ENCODE results near the gene CACNA2D1.
A peak's percentile ranks its signal among the peaks of the same experiment; 100 is the strongest.

CACNA2D1 gene

DNA sequence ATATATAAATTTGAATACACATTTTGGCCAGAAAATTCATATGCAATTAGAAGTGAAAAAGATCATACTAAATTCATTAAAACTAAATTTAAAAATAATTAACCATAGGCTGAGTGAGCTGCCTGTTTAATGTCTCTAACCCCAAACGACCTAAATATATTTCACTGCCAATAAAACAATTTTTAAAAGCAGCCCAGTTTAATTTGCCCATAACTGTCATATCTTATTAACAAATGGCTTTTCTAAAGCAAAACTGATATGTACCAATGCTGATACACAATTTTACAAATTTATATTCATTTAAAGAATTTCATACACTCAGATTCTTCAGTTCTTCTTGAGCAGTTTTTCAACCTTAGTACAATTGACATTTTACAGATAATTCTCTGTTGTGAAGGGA, 99.9 kb downstream of the CACNA2D1 start:
- no peak for DNase-seq (ENCODE audit: low spot score)

DNA sequence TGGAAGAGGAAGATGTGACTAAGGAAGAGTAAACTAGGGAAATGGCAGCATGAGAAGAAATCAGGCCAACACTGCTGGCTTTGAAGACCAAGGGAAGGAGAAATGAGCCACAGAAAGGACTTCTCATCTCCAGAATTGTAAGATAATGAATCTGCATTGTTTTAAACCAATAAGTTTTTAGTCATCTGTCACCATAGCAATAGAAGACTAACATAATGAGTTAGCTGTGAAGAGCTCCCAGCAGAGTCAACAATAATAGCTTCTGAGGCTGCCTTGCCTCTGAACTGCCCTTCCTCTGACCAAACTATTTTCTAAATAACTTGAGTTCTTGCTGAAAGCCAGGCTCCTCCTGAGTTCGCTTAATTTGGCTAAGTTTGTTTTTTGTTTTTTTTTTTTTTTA, 103.6 kb downstream of the CACNA2D1 start:
- peak; percentile 28 for DNase-seq (ENCODE audit: low spot score)

DNA sequence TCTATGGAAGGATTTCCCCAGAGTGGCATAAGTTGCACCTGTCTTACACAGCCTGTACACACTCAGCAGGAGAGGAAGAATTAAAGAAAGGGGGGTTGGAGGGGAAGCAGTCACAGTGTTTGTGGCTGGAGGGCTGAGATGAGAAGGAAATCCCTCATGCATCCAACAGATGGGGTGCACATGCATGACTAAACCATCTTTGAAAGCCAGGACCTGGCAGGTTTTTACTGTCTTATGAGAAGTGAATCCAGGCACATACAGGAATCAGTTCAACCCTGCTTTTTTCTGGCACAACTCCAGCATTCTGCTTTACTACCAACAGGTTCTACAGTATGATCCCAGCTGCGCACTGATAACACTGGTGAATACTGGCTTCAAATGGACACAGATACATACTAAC, 107.7 kb downstream of the CACNA2D1 start:
- DNase-seq (ENCODE audit: low spot score), result peak; percentile 12

DNA sequence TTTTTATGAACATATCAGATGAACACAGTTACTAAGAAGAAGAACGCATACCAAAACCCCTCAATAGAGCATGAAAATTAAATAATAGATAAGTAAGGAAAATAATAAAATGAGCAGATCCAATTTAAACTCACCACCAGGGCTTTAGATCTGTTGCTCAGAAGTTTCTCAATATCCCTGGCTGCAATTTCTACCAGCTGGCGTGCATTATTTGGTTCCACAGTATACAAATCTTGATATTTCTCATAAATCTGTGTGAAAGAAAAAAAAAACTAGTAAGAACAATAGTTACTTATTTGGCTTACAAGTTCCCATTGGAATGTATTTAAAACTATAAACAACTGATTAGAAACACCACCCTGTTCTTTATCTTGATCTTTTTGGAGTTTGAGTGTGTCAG, 108.6 kb downstream of the CACNA2D1 start:
- DNase-seq (ENCODE audit: low spot score), result no peak

DNA sequence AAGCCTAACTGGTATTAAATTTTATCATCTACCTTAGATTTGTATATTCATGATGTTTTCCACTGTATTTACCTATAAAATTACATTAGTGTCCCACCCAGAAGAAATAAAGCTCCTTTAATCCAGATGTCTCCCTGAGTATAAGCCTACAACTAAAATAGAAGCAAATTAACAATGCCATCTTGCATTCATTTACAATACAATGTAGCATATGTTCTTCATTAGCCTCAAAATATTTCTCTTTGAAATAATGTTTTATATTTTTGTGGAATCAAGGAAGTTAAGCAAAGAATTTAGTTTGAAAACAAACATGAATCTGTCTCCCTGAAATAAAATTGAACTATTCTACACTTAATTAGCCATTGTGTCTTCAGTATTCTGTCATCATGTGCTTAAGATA, 112.3 kb downstream of the CACNA2D1 start:
- no peak for DNase-seq (ENCODE audit: low spot score)

DNA sequence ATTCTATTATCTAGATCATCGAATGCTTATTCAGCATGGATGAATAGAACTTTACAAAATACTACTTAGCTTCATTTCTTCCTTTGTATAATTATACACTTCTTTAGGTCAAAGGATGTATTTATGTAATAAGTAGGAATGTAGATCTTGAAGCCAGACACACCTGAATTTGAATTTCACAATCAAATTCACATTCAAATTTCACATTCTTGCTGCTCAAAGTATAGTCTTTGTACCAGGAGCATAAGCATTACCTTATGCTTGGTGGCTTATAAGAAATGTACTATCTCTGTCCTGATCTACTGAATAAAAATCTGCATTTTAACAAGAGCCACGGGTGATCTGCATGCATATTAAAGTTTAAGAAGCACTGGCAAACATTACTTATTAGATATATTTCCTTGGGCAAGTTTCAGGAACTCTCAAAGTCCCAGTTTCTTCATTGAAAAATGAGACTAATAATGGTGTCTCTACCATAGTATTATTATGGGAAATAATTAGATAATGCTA, 112.8 kb downstream of the CACNA2D1 start:
- no peak for DNase-seq (ENCODE audit: low spot score)

DNA sequence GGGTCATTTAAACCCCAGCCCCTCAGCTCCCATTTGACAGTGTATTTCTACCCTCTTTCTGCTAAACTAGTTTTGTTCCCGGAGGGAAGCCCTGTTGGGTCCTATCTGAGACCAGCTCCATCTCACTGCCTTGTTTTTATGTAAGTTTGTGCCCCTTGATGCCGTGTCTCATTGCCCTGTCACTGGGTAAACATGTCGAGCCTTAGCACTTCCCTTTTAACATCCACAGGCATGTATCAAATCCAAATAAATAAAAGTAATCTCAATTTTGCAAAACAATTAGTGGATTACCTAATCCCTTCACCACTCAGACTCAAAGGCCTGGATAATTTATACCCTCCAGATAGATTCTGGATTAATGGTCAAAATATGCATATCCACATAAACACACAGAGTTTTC, 115.7 kb downstream of the CACNA2D1 start:
- no peak for DNase-seq (ENCODE audit: low spot score)

DNA sequence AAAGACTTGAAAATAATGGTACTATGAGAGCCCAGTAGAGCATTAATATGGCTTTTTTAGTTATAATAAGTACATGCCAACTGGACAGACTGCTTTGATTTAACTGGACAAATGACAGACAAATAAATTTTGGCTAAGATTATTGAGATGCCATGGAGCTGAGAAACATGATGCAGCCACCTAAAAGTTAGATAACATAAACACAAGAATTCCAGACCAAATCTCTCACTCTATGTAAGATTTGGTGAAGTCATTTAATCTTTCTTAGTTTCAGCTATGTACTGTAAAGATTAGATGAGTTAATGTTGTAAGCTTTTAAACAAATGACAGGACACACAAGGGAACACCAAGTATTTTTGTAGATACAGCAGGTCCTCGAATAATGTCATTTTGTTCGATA, 118.2 kb downstream of the CACNA2D1 start:
- no peak for DNase-seq (ENCODE audit: low spot score)

DNA sequence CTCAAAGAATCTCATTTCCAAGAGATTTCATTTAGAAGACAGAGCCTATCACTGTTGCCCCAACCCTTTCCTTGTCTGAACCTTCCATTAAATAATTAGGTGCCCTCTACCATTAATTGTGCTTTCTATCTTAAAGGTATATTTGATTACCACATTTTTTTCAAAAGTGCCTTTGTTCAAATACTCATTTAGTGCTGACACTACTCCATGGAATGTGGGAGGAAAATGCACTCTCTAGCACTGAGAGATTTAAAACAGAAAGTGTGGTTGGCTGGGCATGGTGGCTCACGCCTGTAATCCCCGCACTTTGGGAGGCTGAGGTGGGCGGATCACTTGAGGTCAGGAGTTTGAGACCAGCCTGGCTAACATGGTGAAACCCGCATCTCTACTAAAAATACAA, 119.8 kb downstream of the CACNA2D1 start:
- DNase-seq (ENCODE audit: low spot score), result no peak

DNA sequence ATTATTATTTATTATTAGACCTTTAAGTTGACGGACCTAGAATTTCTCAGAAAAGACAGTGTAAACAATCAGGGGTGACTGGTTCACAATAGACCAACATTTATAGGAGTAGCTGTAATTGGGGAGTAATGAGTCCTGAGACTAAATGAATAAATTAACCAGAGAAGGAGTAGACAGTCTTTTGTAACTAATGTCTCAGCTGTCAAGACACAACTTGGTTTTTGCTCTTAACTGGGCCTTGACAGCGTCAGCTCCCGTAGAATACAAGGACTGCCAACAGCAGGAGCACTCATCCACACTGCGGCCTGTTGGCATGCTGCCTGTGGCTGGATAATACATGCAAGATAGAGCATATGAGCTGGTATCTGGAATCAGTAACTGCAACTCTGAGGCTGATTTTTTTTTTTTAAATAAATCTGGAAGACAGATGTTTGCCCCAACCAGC, 123.9 kb downstream of the CACNA2D1 start:
- DNase-seq (ENCODE audit: low spot score), result peak; percentile 79

DNA sequence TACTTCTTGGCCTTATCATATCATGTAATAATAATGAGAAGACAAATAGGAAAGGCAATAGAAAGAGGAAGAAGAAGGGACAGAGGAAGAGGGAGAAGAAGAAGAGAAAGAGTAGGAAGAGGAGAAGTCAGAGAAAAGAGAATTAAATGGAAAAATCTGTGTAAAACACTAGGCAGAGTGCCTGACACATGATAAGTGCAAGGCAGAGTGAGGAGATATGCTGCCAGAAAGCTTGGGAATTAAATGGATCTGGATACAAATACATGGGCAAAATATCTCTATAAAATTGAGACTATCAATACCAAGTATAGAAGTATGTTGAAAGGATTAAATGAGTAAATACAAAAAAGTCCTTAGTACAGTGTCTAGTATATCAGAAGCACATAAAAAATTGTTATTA, 124.8 kb downstream of the CACNA2D1 start:
- DNase-seq (ENCODE audit: low spot score), result no peak

DNA sequence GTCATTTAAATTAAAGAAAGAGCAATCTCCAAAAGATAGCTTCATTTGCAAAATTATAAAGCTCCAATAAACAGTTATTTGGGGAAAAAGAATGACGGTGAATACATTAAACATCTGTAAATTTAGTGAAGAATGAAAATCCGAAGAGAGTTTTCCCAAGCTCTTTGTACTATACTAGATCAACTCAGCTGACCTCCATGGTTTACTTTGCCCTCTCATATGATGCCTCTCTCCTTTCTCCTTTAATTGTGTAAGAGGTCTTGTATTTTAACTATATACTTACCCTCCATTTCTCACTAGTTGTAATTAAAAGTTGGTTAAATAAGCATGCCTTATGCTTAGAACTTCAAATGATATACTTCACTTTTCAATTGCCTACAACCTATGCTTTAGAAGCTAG, 125.8 kb downstream of the CACNA2D1 start:
- DNase-seq (ENCODE audit: low spot score), result no peak

DNA sequence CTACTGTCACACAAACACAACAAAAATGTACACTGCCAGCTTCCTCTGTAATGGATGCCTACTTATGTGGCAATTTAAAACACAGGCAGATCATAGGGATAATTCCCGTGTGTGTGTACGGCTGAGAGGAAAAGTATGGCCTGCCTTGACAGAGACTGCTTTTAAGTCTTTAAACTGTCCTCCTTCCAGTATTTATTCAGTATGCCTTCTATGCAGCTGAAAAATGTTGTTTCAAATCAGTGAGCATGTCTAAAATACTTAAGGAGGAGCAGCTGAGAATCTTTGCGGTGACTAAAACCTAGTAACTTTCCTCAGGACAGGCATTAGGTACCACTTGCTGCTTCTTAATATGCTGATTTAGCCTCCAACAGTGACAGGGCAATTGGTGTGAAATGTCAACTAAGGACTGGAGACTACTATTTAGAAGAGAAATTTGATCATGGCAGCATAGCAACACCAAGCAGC, 126.3 kb downstream of the CACNA2D1 start:
- no peak for DNase-seq (ENCODE audit: low spot score)

DNA sequence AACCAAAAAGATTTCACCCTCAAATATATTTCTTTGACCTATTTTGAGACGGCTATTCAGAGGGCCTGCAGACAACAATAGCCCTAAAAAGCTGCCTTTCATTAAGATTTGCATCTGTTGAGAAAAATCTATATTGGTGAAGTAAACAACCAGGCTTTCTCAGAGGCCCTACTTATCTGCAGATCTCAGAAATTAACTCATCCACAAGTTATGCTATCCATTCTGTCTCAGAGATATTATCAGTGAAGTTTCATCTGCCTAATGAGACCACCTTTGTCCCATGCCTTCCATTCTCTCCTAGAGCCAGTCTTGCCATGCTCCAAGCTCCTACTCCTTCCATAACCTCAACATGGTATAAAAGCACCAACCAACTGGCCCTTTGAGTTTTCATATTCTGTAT, 130.3 kb downstream of the CACNA2D1 start:
- no peak for DNase-seq (ENCODE audit: low spot score)

DNA sequence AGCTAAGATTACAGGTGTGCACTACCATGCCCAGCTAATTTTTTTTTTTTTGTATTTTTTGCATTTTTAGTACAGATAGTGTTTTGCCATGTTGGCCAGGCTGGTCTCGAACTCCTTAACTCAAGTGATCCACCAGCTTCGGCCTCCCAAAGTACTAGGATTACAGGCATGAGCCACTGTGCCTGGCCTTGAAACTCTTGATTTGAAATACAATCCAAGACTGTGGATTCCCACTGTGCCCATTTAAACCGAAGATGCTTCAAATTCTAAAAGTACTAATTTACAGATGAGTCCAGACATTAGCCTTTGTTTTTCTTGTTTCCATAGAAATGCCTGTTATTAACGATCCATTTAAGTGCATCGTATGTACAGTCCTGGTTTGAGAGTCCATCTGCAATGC, 130.9 kb downstream of the CACNA2D1 start:
- no peak for DNase-seq (ENCODE audit: low spot score)

DNA sequence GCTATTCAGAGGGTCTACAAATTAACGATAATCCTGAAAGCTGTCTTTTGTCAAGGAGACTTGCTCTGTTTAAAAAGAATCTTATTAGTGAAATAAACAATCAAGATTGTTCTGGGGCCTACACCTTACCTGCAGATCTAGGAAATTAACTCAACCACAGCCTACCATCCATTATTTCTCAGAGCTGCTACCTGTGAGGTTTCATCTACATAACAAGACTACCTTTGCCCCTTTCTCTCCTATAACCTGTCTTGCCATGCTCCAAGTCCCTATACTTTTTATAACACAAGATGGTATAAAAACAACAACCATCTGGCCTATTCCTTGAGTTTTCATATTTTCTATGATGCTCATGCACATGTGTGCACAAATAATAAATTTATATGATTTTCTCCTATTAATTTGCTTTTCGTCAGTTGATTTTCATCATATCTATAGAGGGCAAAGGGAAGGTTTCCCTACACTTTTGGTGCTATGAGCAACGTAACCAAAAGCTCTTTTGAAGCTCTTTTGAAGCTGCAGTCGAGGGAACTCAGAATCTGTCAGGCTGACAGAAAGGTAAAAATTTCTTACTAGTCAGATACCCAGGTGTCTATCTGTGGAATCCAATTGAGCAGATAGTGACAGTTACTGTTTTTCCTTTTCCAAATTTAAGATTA, 138.1 kb downstream of the CACNA2D1 start:
- no peak for DNase-seq (ENCODE audit: low spot score)

DNA sequence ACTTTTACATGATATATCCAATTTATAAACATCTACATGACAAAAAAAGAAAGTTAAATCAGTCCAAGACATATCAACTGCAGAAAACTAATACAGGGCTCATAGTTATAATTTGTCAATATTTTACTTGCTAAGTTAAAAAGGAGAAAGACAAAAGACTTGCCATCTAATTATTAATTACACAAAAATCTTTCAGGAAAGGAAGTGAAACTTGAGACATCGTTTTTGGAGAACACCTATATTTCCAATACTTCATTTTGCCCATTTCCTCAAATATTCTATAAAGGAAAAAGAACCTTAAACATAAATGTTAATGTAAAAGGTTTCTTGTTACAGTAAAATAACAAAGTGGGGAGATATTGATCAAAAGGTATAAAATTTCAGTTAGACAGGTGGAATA, 148.7 kb downstream of the CACNA2D1 start:
- no peak for DNase-seq (ENCODE audit: low spot score)

DNA sequence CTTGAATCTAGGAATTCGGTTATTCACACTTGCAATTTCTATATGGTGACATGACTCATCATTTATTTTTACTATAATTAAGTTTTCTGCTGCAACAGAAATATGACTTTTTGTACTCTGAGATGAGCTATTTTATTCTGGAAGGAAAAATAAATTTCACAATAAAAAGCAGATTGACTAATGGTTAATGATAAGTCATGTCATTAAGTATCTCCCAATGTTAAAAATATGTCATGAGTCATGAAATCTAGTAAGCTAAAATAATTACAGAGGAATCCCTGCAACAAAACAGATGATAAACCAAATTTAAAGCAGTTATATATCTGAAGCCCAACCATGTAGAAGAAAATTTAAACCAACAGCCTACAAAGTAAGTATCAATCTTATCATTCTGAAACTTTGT, 149.2 kb downstream of the CACNA2D1 start:
- DNase-seq (ENCODE audit: low spot score), result peak; percentile 35

DNA sequence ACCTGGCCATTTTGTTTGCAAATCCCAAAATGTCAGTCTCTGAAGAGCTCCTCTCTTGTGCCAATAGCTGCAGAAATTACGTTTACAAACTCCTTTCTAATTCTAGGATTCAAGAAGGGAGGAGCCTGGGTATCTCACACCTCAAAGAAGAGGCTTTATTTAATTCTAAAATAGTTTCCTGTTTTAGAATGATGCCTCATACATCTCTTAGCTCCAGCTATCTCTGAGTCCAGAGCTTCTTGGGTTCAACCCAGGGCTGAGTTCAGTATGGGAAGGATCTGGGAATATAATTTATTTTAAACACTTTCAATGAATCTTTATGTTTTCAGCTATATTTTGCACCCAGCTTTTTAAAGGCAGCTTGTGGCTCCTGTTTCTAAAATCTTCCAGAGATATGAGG, 150.1 kb downstream of the CACNA2D1 start:
- DNase-seq (ENCODE audit: low spot score), result no peak

DNA sequence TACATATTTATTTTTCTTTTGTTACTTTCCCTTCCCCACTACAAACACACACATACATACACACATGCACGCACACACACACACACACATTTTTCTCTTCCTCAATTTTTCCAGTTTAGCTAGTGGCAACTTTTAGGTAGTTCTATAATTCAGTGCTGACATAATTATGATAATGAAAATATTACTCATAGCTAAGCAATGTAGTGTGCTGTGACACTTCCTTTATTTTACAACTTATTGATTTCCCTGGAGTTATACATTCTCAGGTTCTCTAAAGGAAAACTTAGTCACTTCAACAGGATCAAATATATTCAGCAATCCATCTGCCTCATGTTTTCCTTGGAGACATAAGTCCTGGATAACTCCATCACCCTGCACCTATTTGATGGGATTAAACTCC, 151.6 kb downstream of the CACNA2D1 start:
- DNase-seq (ENCODE audit: low spot score), result no peak

DNA sequence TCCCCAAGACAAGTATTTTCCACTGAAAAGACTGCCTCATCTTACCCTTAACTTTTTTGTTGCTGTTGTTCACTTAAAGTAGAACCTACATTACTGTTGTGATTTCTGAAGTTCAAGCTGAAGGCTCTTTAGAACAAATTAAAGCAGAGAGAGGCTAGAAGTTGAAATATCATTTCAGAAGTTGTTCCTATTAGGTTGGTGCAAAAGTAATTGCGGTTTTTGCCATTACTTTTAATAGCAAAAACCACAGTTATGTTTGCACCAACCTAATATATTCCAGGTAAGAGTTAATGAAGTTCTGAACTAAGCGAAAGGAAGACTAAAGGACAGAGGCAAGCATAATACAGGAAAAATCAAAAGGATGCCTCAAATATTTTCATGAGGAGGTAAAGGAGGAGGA, 153.7 kb downstream of the CACNA2D1 start:
- DNase-seq (ENCODE audit: low spot score), result no peak

DNA sequence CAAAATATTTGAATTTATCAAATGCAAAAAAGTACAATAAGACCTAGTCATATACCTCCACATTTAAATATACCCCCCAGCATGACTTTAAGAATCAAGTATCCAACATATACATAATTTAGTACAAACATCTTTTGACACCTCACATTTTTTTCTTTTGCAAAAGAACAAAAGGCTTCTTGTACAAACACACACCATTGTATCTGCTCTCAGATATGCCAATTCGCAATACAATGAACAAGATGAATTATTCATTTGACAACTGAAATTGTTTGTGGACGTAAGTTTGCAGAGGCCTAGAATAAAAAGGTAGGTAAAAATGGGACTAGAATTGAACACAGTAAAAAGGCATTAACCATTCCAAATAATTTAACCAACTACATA, 154.4 kb downstream of the CACNA2D1 start:
- no peak for DNase-seq (ENCODE audit: low spot score)

DNA sequence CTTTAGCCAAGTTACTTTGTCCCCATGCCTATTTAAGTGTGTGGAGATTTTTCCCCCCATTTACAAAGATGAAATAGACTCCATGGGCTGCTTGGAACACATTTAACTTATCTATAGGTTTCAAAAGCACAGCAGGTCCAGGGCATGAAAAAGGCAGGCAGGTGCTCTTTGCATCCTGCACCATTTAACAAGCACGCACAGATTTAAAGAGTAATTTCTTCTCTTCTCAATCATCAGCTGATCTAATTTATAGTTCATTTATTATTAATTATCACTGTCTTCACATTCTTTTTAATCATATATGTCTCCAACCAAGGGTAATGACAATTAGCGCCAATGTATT, 156.8 kb downstream of the CACNA2D1 start:
- no peak for DNase-seq (ENCODE audit: low spot score)

DNA sequence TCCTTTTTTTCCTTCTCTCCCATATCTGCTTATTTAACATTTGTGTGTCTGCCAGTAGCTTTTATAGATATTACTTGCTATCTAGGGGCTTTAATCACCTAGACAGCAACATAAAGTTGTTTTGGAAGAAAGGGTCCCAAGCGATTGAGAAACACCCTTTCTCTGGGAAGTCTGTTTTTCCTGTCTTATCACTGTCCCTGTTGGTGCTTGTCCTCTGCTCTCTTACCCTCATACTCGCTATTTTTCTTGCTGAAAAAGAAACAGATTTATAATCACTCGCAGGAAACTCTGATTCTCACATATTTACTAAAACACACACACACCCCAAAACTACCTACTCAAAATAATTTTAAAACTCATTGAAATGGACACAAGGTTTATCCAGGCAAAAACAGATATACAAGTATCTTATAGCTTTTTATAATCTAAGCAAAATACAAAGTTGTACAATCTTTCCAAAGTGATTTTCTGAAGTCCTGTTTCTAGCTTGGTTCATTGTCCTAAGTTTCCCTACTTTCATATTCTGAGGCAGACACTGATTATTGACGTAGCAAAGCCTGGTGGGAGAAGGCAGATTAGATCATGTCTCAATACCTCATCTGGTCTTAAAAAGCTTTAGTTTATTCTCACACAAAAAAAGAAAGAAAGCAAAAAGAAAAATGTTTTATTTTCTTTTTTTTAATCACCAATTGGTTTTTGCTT, 157.3 kb downstream of the CACNA2D1 start:
- DNase-seq (ENCODE audit: low spot score), result no peak
